ENCODE data around the gene CAV3.
A peak's percentile ranks its signal among the peaks of the same experiment; 100 is the strongest.

The CAV3 gene

DNA sequence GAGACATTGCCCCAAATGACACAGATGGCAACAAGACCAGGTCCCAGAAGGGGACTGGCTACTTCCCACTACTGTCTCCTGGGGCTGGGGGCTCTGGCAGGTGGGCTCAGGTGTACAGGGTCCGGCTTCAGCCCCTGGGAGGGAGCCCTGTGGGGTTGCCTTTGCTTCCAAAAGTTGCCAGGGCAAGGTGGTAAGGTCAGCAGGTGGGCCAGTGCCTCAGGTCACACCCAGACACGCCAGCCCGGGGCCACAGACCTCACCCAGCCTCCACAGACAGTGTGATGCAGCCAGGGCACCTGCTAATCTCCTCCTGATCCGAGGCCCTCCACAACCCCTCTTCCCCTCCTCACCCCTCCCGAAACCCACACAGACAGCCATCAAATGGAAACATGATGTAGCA, 28.3 kb downstream of the CAV3 start:
- no peak for DNase-seq (ENCODE audit: low spot score)

DNA sequence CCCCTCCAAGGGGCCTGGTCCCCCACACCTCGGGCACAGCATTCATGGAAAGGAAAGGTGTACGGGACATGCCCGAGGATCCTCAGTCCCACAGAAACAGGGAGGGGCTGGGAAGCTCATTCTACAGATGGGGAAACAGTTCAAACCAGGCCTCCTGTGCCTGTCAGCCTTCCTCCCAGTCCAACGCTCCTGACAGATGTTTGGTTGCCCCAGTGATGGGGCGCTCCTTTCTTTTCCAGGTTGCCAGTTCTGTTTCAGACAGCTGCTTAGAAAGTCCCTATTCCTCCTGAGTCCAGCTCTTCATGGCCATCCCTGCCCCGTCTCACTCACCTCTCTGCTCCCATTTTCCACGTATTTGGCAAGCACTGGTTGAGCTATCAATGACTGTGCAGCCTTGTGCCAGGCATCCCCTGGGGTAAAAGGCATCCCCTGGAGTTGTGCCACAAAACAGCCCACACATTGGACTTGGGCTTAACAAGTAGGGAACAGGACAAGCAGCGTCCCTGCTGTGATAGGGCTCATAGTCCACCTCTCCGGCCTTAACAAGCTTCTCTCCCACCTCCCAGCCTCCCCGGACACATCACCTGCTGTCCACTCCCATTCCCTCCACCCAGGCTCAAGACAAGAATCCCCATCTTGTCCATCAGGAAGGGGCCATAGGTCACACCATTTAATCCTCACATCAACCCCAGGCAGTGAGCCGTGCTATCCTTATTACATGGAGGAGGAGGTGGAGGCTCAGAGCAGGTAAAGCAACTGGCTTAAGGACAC, 29.2 kb downstream of the CAV3 start:
- no peak for DNase-seq (ENCODE audit: low spot score)

DNA sequence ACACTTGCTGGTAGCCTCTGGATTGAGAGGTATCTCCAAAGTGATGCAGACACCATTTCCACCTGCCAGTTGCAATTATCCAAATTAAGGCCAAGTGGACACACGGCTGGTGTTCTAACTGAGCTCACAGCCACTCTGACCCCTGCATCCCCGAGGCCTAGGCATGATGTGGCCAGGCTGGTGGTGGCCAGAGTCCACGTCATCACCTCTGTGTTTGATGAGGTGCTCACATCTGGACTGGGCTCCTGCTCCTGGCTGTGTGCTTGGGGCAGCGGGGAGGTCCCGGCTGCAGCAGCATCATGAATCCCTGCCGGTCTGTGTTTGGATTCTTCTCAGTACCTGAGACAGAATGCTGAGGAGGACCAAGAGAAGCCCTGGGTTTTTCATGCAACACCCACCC, 30.9 kb downstream of the CAV3 start:
- DNase-seq (ENCODE audit: low spot score): no peak

DNA sequence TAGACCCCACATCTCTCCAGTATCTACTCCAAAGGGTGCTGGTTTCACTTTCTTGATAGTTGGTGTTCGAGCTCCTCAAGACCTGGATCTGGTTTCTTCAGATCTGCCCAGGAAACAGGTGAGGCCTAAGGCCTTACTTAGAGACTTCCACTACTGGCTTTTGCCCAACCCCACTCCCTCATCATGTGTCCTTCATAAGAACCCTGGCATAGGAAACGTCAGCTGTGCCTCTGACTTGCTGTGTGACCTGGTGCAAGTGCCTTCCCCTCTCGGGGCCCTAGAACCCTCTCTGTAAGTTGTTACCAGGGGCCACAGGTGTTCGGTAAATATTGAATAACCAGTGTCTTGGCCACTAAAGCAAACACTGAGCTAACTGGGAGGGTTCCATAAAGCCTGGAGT, 31.9 kb downstream of the CAV3 start:
- DNase-seq (ENCODE audit: low spot score): no peak

DNA sequence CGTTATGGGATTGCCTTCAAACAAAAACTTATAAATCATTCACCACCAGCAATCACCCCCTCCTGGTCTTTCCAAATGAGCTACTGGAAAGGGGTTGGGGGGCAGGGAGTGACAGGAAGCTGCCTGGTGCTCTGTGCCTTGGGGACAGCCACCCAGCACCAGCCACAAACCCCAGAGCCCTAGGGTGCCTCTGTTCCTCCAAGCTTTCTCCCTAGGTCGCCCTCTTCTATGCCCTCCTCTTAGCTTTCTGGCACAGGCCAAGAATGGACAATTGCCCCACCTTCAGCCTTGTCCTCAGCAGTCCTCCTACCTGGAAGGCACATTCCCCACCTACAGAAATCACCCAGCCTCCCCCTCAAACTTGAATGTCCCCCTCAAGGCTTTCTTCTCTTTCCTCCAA, 32.5 kb downstream of the CAV3 start:
- DNase-seq (ENCODE audit: low spot score): no peak

DNA sequence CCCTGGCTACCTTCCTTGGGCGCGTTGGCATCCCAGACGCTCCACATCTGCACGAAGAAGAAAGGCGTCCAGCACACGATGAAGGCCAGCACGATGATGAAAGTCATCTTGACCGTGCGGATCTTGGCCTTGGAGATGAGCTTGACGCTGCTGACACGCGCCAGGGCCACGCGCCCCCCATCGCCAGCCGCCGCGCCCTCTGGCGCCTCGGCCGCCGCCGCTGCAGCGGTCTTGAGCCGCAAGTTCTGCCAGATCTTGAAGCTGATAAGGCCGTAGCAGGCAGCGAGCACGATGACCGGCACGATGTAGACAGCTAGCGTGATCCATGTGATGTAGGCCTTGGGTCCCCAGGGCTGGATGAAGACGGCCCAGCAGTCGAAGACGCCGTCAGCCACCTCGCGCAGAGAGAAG, 33.7 kb downstream of the CAV3 start:
- DNase-seq (ENCODE audit: low spot score): no peak

DNA sequence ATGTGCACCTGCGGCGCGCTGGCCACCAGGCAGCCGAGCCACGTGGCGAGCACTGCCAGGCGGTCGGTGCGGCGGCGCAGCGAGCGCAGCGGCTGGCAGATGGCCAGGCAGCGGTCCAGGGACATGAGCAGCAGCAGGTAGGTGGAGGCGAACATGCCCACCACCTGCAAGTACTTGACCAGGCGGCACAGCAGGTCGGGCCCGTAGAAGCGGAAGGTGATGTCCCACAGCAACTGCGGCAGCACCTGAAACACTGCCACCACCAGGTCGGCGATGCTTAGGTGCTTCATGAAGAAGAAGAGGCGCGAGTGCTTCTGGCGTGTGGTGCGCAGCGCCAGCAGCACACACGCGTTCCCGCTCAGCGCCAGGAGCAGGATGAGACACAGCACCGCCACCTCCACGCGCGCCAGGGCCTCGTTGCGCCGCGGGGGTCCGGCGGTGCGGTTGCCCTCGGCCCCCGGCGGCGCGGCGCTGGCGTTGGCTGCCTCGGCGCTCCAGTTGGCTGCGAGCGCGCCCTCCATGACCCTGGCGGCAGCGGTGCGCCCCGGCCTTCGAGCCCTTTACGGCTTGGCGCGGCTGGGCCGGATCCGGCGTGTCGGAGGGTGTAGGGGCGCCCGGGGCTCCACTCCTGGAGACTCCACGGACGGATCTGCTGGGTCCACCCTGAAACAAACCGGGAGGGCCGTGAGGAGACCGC, 34.2 kb downstream of the CAV3 start:
- DNase-seq (ENCODE audit: low spot score): peak; percentile 49

DNA sequence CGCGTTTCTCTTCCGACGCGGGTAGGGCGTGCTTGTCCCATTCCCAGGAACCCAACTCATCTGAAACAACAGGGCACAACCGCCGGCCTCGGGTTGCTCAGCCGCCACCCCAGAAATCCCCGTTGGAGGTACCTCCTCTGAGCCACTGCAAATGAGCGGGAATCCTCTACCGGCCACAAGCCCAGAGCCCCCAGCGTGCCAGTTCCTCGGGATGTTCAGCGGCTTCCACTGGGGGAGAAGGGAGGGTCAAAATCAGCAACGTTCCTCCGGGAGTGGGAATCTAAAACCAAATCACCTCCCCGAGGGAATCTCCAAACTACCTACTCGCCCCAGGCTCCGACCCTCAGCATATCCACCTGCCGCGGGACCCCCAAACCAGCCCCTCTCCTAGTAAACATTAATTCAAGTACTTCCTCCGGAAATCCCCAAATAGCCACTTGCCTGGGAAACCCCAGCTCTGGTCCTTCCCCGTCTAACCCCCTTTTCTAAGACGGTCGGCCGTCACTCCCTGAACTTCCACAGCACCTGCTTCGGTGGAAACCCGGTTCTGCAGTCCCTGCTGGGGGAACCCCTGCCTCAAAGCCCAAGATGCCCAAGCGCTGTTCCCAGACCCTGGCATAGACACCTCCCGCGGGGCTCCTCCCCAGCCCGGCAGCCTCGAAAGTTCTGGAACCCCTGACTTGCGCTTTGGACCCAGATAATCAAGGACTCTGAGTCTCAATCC, 34.9 kb downstream of the CAV3 start:
- DNase-seq (ENCODE audit: low spot score): no peak

DNA sequence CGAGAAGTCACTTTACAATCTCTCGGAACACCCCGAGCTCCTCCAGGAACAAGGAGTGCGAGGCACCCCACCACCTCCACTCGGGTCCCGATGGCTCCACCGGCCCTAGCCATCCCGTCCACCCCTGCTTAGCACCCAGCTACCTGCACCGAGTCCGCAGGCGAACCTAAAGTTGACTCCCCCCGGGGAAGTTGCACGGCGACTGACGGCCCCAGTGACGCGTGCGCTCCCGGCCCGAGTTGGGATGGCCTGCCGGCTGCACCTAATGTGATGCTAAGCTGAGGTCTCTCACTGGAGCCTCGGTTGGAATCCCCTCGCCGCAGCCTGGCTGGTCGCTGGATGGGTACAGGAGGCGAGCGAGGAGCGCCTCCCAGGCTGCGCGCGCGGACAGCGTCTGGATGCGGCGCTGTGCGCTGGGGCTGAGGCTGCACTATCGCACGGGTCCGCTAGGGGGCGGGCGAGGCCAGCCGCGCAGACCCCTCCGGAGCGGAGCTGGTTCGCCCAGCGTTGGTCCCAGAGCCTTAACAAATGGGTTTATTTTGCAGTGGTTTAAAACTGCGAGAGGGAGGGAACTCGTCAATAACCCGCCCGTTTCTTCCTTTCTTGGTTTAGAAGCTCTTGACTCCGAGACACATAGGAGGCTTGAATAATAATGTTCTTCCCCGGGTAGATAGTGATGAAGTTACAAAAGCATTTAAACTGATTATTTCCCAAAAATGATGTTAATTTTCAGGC, 35.7 kb downstream of the CAV3 start, which contains the start of gene OXTR:
Gene OXTR (minus strand): TSS at position 526 of the 735 bp plus-strand sequence. CDS start 1,426 bp downstream, outside the sequence.
- DNase-seq (ENCODE audit: low spot score): peak; percentile 95

DNA sequence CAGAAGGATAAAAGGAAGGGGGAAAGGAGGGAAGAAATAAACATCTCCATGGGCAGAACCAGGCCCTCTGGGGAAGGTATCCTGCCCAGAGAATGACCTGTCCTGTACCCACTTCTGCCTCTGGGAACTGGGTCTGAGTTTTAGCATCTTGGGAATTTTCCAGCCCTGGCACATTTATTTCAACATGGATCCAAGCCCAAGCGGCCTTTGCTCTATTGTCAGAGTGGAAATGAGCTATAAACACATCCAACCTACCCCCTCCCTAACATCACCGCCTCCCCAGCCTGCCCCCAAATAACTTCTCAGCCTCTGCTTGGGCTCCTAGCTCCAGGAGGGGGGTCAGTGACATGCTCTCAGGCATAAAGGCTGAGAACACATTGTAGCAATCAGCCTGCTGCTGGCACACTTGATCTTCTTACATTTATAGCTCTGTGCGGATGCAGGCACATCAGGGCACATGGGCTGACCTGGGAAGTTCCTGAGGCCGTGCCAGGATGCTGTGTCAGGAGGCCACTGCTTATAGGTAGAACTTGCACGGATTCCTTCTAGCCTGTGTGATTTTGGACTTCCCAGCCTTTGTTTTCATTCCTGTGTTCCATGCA, 40.4 kb downstream of the CAV3 start:
- DNase-seq (ENCODE audit: low spot score): peak; percentile 8

DNA sequence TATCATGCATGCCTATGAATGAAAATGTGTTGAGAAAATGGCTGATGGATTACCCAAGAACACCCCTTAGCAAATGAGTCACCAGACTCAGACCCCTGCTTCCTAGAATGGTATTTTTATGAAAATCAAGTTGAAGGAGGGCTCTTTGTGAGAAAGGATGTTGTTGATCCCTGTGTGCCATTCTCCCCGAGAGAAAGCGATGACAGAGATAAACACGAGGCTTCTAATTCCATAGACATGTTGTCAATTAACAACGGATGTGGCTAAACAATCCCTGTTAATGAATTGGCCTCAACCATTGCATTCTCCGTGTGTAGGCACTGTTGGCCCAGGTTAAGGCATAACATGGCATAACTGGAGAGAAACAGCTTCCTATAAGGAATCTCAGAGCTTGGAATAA, 41.6 kb downstream of the CAV3 start:
- no peak for DNase-seq (ENCODE audit: low spot score)

DNA sequence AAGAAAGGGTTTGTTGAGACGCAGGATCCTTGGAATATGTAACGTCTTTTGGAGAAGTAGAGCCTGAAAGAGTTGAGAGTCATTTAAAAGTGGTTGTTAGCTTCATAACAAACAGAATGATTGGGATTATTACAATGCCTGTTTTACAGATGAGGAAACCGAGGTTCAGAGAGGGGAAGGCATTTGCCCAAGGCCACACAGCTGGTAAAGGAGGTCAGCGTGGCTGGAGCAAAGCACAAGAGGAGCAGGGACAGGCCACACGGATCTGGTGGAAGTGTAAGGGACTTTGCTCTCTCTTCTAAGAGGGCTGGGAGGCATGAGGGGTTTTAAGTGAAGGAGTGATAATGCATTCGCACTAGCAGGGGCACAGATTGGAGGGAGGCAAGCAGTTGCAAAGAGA, 42.0 kb downstream of the CAV3 start:
- no peak for DNase-seq (ENCODE audit: low spot score)

DNA sequence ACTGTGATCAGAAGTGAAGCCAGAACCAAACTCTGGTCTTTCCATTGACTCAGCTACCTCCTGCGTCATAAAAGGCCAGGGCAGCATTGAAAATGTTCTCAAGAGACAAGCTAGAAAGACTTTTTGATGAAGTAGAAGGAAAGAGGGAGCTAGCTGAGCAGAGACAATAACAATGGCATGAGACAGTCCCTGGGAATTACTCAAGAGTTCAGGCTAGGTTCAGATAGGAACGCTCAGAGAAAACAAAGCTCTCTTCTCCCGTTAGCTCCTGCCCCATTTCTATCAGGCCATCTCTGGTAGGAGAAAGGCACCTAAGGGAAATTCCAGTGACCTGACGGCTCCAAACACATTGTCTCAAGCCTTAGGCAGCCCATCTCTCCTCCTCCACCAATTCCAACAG, 42.8 kb downstream of the CAV3 start:
- peak; percentile 63 for DNase-seq (ENCODE audit: low spot score)

DNA sequence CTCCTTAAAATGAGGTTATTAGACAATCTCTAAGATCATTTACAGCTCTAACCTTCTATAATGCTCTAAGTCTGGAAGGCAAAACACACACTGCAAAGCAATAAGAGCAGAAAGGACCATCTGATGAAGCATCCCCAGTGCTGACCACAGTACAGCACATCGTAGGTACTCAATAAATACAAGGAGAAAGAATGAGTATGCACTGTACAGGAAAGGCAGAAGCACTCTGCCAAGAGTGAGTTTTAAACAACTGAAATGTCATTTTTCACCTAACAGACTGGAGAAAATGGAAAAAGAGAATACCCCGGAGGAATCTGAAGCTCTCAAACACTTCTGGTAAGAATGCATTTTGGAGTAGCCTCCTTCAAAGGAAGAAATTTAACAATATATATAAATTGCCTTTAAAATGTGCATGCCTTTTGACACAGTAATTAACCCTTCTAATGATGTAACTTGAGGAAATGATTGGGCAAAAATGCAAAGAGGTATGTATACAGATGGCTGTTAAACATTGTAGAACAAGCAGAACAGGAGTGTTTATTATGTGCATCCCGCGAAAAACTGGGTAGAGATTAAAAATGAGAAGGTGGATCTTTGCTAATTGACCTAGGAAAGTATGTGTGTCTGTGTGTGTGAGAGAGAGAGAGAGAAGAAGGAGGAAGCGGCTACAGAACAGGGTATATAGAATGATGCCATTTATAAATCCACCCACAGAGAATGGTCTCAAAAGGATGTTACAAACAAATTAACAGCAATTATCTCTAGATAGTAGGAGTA, 43.8 kb downstream of the CAV3 start:
- DNase-seq (ENCODE audit: low spot score): no peak

DNA sequence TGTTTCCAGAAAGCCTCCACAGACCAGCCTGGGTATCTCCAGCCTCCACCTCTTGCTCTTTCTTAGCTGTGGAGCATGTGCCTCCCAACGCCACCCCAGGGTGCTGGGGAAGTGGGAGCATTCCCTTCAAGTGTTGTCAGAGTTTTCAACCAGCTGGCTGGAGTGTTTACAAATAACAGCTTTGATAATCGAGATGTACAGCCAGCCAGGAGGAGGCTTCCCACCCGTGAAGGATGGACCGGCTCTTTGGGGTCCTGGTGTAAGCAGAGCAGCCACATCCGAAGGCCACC, 44.3 kb downstream of the CAV3 start:
- no peak for DNase-seq (ENCODE audit: low spot score)

DNA sequence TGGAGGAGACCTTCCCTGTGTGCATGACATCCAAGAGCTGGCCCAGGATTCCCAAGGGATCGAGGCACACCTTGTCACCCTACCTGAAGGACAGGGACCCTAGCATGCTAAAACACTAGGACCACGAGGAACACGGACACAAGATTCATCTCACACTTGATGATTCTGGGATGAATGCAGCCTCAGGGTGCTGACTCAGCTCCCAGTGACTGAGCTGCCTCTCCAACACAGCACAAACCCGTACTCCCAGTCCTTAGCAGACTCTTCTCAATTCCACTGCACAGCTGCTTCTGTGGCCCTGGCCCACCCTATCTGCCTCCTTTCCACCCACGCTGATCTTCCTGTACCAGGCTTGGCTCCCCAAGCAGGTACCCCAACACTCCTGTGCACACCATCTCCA, 44.9 kb downstream of the CAV3 start:
- DNase-seq (ENCODE audit: low spot score): no peak

DNA sequence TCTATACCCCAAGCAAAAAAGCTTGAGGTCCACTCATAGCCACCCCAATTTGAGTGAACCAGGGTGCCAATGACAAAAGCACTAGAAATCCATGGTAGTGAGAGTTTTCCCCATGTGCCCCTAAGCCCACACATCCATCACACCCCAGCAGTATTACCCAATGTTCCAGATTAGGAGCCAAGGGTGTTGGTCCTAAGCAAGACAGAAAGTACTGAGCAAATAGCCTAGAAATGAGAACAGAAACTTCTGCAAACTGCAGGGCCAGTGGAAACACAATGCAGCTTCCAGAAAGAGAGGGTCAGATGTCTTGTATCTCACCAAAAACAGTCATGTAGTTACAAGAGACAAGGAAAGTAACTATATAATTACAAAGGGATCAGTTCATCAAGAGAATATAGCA, 46.7 kb downstream of the CAV3 start:
- DNase-seq (ENCODE audit: low spot score): no peak

DNA sequence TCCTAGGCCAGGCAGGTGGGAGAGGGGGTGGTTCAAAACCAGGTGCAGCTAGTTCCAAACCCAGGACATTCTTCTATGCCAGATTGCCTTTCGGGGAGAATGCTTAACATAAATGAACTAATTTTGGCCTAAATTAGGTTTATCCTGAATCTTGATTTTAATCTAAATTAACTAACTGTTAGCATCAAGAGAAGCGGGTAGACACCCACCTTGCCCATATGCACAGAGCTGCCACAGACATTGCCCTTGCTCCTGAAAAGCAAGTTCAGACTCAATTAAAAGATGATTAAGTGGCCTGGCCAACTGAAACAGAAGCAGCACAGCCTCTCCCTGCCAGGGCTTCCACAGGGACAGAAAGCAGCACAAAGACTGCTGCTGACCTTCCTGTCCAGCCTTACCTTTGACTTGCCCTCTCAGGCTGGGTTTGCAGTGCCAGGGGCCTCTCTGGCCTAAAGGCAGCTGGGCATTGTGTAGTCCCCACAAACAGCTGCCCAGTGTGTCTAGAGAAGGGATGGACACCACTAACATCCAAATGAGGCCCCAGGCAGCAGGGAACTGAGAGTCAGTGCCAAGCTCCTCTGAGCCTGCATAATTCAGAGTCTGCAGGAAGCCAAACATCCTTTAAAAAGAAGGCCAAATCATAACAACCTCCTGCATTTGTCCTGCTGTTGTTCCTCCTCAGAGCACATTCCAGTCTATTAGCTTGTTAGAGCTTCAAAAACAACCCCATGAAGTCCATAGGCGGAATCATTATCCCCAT, 51.3 kb downstream of the CAV3 start:
- DNase-seq (ENCODE audit: low spot score): peak; percentile 26

DNA sequence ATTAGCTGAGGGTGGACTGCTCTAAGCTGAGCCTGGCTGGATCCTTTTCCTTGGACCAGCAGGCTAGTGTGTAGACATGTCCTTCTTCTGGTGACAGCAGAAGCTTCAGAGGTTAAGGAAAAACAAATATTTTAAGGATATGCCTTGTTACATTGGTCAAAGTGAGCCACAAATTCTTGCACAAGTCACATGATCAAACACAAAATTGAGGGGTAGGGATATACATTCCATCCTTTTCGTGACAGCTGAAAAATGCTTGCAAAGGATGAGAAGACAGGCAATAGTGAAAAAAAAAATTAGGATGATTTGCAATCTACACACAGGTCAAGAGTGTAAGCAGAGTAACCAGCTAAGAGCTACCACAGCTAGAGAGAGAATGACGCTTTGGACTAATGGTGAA, 56.9 kb downstream of the CAV3 start:
- DNase-seq (ENCODE audit: low spot score): no peak

DNA sequence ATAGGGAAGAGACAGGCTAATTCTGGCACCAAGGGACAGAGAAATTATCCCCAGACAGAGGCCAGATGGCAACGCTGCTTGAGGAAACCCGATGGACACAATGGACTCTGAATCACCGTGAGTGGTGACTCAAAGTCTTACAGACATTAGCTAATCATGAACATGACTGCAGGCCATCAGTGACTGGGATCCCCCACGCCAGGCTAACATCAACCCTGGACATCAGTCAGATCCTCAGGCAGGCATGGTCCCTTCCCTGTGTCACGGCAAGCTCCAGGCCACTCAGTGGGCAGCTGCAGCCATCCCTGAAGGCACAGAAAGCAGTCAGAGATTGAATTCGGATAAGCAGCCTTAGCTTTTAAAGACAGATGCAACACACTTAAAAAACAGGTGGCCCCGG, 59.6 kb downstream of the CAV3 start:
- peak; percentile 89 for DNase-seq (ENCODE audit: low spot score)

DNA sequence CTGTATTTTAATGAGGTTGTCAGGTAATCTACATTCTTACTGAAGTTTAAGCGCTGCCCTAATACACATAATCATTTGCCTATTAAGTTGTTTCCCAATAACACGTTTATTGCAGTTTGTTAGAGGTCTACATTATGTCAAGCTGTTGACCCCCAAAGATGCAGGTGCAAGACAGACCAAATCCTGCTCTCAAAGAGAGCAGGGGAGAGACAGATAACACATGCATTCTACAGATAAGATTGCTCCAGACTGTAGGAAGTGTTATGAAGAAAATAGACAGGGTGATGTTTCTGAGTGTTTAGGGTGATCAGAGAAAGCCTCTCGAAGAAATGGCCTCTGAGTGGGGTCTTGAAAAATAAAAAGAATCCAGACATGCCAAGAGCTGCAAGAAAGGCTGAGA, 60.6 kb downstream of the CAV3 start:
- no peak for DNase-seq (ENCODE audit: low spot score)

Measured in AG20443 (cell line).